HepG2 (cell line): ENCODE data around the gene PNKD. TPM values are rescaled to one million over a fixed set of nuclear protein-coding genes. Genes with fewer than 3 reads are reported as not detected.

Experiments
- AHR ChIP-seq: IDR thresholded peaks from 2 replicates; pipeline ENCODE4 v1.6.1; 2018; ENCODE audit warnings: missing genetic modification reagents, missing compliant biosample characterization
- BRD4 ChIP-seq: sonication (generic); formaldehyde crosslinking; IDR thresholded peaks from 2 replicates; pipeline ENCODE4 v1.4.0; 2020; ENCODE audit warnings: missing genetic modification reagents
- BRF2 ChIP-seq: sonication (generic); formaldehyde crosslinking; IDR thresholded peaks from 2 replicates; pipeline ENCODE4 v1.8.1; 2022; ENCODE audit warnings: mild to moderate bottlenecking, missing genetic modification reagents
- EEA1 ChIP-seq: sonication (generic); formaldehyde crosslinking; IDR thresholded peaks from 2 replicates; pipeline ENCODE4 v1.5.1; 2020; ENCODE audit warnings: mild to moderate bottlenecking, missing genetic modification reagents, borderline replicate concordance
- GTF3A ChIP-seq: sonication (generic); formaldehyde crosslinking; conservative IDR thresholded peaks from 2 replicates; pipeline ENCODE4 v1.4.0; 2020; ENCODE audit warnings: mild to moderate bottlenecking, missing genetic modification reagents
- HNRNPLL ChIP-seq: fragments of 200-400 bp; formaldehyde crosslinking; IDR thresholded peaks from 2 replicates; pipeline ENCODE4 v1.6.1; 2017; ENCODE audit warnings: mild to moderate bottlenecking, low read depth, low read length; ENCODE audit not compliant: poor library complexity, severe bottlenecking
- MXD3 ChIP-seq: IDR thresholded peaks from 2 replicates; pipeline ENCODE4 v1.6.1; 2016; ENCODE audit warnings: mild to moderate bottlenecking, missing biosample characterization, missing genetic modification reagents
- MXD4 ChIP-seq: IDR thresholded peaks from 2 replicates; pipeline ENCODE4 v1.6.1; 2016; ENCODE audit warnings: mild to moderate bottlenecking, missing biosample characterization, missing genetic modification reagents
- SMARCC2 ChIP-seq: fragments of 450-650 bp; IDR thresholded peaks from 2 replicates; pipeline ENCODE4 v1.6.1; 2017; ENCODE audit warnings: antibody characterized with exemption, mild to moderate bottlenecking
- SNAI1 ChIP-seq: sonication (generic); formaldehyde crosslinking; IDR thresholded peaks from 2 replicates; pipeline ENCODE4 v1.5.0; 2020; ENCODE audit warnings: mild to moderate bottlenecking, missing genetic modification reagents, borderline replicate concordance
- SOX5 ChIP-seq: IDR thresholded peaks from 2 replicates; pipeline ENCODE4 v1.6.1; 2016; ENCODE audit warnings: borderline replicate concordance
- SP140L ChIP-seq: sonication (generic); formaldehyde crosslinking; IDR thresholded peaks from 2 replicates; pipeline ENCODE4 v1.4.0; 2020; ENCODE audit warnings: missing genetic modification reagents, borderline replicate concordance
- SSRP1 ChIP-seq: IDR thresholded peaks from 2 replicates; pipeline ENCODE4 v1.6.1; 2016; ENCODE audit warnings: control low read depth
- STAT6 ChIP-seq: sonication (generic); formaldehyde crosslinking; IDR thresholded peaks from 2 replicates; pipeline ENCODE4 v1.4.0; 2020; ENCODE audit warnings: missing genetic modification reagents, mild to moderate bottlenecking, borderline replicate concordance
- USF2 ChIP-seq, 2 experiments: sonication (generic) in 1 of 2; formaldehyde crosslinking in 1 of 2; IDR thresholded peaks; 2 replicates each; pipeline versions ENCODE4 v1.5.1 to v1.6.1; 2011 to 2020; ENCODE audit warnings: borderline replicate concordance in 1 of 2, low read depth in 1 of 2, low read length in 1 of 2, mild to moderate bottlenecking in 1 of 2, missing genetic modification reagents in 1 of 2, moderate library complexity in 1 of 2
- ZGPAT ChIP-seq: IDR thresholded peaks from 2 replicates; pipeline ENCODE4 v1.6.1; 2016; ENCODE audit warnings: mild to moderate bottlenecking
- ZMAT3 ChIP-seq: sonication (generic); formaldehyde crosslinking; conservative IDR thresholded peaks from 2 replicates; pipeline ENCODE4 v1.7.0; 2021; ENCODE audit warnings: missing genetic modification reagents
- ZNF121 ChIP-seq: sonication (generic); formaldehyde crosslinking; IDR thresholded peaks from 2 replicates; pipeline ENCODE4 v1.5.0; 2020; ENCODE audit warnings: mild to moderate bottlenecking, missing genetic modification reagents
- ZNF382 ChIP-seq: sonication (generic); formaldehyde crosslinking; IDR thresholded peaks from 2 replicates; pipeline ENCODE4 v1.5.0; 2020; ENCODE audit warnings: missing genetic modification reagents, mild to moderate bottlenecking, borderline replicate concordance
- ZNF629 ChIP-seq: sonication (generic); formaldehyde crosslinking; conservative IDR thresholded peaks from 2 replicates; pipeline ENCODE4 v1.5.0; 2020; ENCODE audit warnings: missing genetic modification reagents
- ZNF660 ChIP-seq: sonication (generic); formaldehyde crosslinking; IDR thresholded peaks from 2 replicates; pipeline ENCODE4 v1.5.1; 2020; ENCODE audit warnings: mild to moderate bottlenecking, low read depth, missing genetic modification reagents, borderline replicate concordance
- polyA plus RNA-seq, 8 experiments: library from polyadenylated mRNA; depleted of rRNA in 3 of 8; stranded (reverse) in 7 of 8; unstranded in 1 of 8; fragments of >200 nt; fragmentation: Illumina TruSeq in 4 of 8; extraction: Trizol in 4 of 8; gene quantifications; 2 replicates each; pipeline versions ENCODE4 v1.2.1 to v1.2.3, GENCODE V29; 2011 to 2016; ENCODE audit warnings: low read depth in 4 of 8, missing spikeins in 1 of 8, mixed read lengths in 1 of 8; ENCODE audit not compliant: insufficient read depth in 1 of 8
- total RNA-seq, 5 experiments: library from RNA; depleted of rRNA; stranded (reverse); fragments of >200 nt; fragmentation: Illumina TruSeq; extraction: Trizol; gene quantifications; 2 replicates each; pipeline ENCODE4 v1.2.3, GENCODE V29; 2016; ENCODE audit warnings: low read depth in 1 of 5

Gene PNKD
- total and polyA plus RNA-seq, 2 of the 13 experiments (the other 11 are each of a cell fraction or from before 2014, with no cell fraction given) = 55.9 to 80.4 TPM

- peak; percentile 81; the same call in 1 of the 2 replicates for TF ChIP-seq BRD4 (CRISPR knock-in tag)
- peak; percentile 90 for TF ChIP-seq HNRNPLL
- TF ChIP-seq ZMAT3 = peak; percentile 35; the same call in 1 of the 2 replicates
- peak; percentile 45; the same call in 1 of the 2 replicates for TF ChIP-seq MXD4 (CRISPR knock-in tag)
- peak; percentile 96 for TF ChIP-seq EEA1 (CRISPR knock-in tag)
- no peak for TF ChIP-seq ZNF382 (CRISPR knock-in tag)
- peak; percentile 42; the same call in 1 of the 2 replicates for TF ChIP-seq SOX5 (CRISPR knock-in tag)
- peak; percentile 92 for TF ChIP-seq ZGPAT (CRISPR knock-in tag)
- no peak for TF ChIP-seq ZNF629
- no peak for TF ChIP-seq BRF2
- TF ChIP-seq SMARCC2 = no peak
- TF ChIP-seq USF2 (IDR thresholded peaks at IDR 0.05; ENCODE audit: low read depth, low read length) = 0 out of 2 replicates have a peak, but pooled peaks have one; percentile 13
- TF ChIP-seq USF2 (CRISPR knock-in tag; IDR thresholded peaks at IDR 0.05; ENCODE audit: borderline replicate concordance) = peak; percentile 80; the same call in 1 of the 2 replicates
- no peak for TF ChIP-seq SSRP1
- 0 out of 2 replicates have a peak, but pooled peaks have one; percentile 49 for TF ChIP-seq GTF3A (CRISPR knock-in tag)
- TF ChIP-seq ZNF121 (CRISPR knock-in tag) = no peak
- TF ChIP-seq STAT6 (CRISPR knock-in tag) = no peak
- peak; percentile 31; the same call in 1 of the 2 replicates for TF ChIP-seq ZNF660
- TF ChIP-seq MXD3 (CRISPR knock-in tag) = peak; percentile 59
- TF ChIP-seq AHR (CRISPR knock-in tag) = no peak; the same call in 1 of the 2 replicates
- TF ChIP-seq SNAI1 = peak; percentile 94
- peak; percentile 59; the same call in 1 of the 2 replicates for TF ChIP-seq SP140L (CRISPR knock-in tag)
Observed at GRCh38 chr2:218269900-218270720, at the start of gene PNKD, which contains the start of gene AAMP (continued).
